Brain microvascular endothelial cell (primary cell): Measurements from ENCODE around the gene ARHGAP5.

ENCODE experiments used
- DNase-seq: peaks from one replicate; pipeline ENCODE4 v3.0.0-alpha.2; 2020
- H3K27ac ChIP-seq: fragments of 250-450 bp; sonication (Bioruptor Pico); 2 replicates; pipeline ENCODE4 v1.5.1; 2020; ENCODE audit warnings: mild to moderate bottlenecking, moderate library complexity
- H3K27me3 ChIP-seq: fragments of 250-450 bp; sonication (Bioruptor Pico); replicated peaks from 2 replicates; pipeline ENCODE4 v1.5.1; 2020; ENCODE audit warnings: mild to moderate bottlenecking
- H3K36me3 ChIP-seq: fragments of 250-450 bp; sonication (Bioruptor Pico); replicated peaks from 2 replicates; pipeline ENCODE4 v1.5.1; 2020; ENCODE audit warnings: mild to moderate bottlenecking
- H3K4me3 ChIP-seq: 2 replicates; pipeline ENCODE4 v1.5.1; 2011; ENCODE audit warnings: low read depth, mild to moderate bottlenecking, control low read depth, low read length, moderate library complexity
- CTCF ChIP-seq: IDR thresholded peaks from 2 replicates; pipeline ENCODE4 v1.5.1; 2011; ENCODE audit warnings: low read depth, mild to moderate bottlenecking, moderate library complexity, low read length, control low read depth, inconsistent platforms; ENCODE audit errors: missing control alignments
- in situ Hi-C: cut with HindIII; loops from 2 replicates; pipeline ENCODE4 v1.10.0; 2017; ENCODE audit warnings: low sequenced_read_pairs, low pct_ligation_motif_present

The ARHGAP5 gene

GRCh38 chr14:32202491-32202997 is 125.4 kb downstream of the ARHGAP5 start:
- Histone ChIP-seq H3K4me3 (peak overlapping the region; percentile 76), H3K36me3 (no peaks in the 10 kb centered on the region), H3K27me3 (no peaks in the 10 kb centered on the region), H3K27ac (no peak overlapping the region)
- no peak for TF ChIP-seq CTCF
- in situ Hi-C loops = no loop called here
- peak; percentile 14 for DNase-seq

GRCh38 chr14:32202998-32203882 is 126.1 kb downstream of the ARHGAP5 start, which contains the start of gene RNU6-8:
TSS of gene RNU6-8 (minus strand) at chr14:32203269.
- H3K27me3 ChIP-seq = no peaks in the 10 kb centered on the region
- TF ChIP-seq CTCF = no peak
- in situ Hi-C loops = no loop called here
- peak within 1 kb of the TSS; percentile 96 for H3K27ac ChIP-seq
- peak within 1 kb of the TSS; percentile 76 for H3K4me3 ChIP-seq
- H3K36me3 ChIP-seq = no peaks in the 10 kb centered on the region
- peak; percentile 77 for DNase-seq

- no peak overlapping the region for H3K27ac ChIP-seq
- no peaks in the 10 kb centered on the region for H3K36me3 ChIP-seq
- TF ChIP-seq CTCF = no peak
- peak; percentile 7 for DNase-seq
- in situ Hi-C loops = no loop called here
- H3K27me3 ChIP-seq = no peaks in the 10 kb centered on the region
- peak overlapping the region; percentile 76 for H3K4me3 ChIP-seq
These were observed 126.8 kb downstream of the ARHGAP5 start for GRCh38 chr14:32203928-32204357.

- H3K4me3 ChIP-seq = no peak overlapping the region
- DNase-seq = no peak
- no peak overlapping the region for H3K27ac ChIP-seq
- H3K36me3 ChIP-seq = no peaks in the 10 kb centered on the region
- TF ChIP-seq CTCF = no peak
- H3K27me3 ChIP-seq = no peaks in the 10 kb centered on the region
- in situ Hi-C loops = no loop called here
These were observed 128.4 kb downstream of the ARHGAP5 start for GRCh38 chr14:32205554-32205953.

- no peak for DNase-seq
- no peak for TF ChIP-seq CTCF
- Histone ChIP-seq H3K27ac (no peak overlapping the region), H3K36me3 (no peaks in the 10 kb centered on the region), H3K4me3 (no peak overlapping the region), H3K27me3 (no peaks in the 10 kb centered on the region)
- in situ Hi-C loops = no loop called here
These were observed 128.9 kb downstream of the ARHGAP5 start for GRCh38 chr14:32205984-32206383.
